GM12878 (cell line): ENCODE data around the gene ARHGEF11.

Experiments
- CHD2 ChIP-seq: IDR thresholded peaks from 2 replicates; pipeline ENCODE4 v1.6.1; 2011; ENCODE audit warnings: low read depth, low read length, improper control_type of control experiment, borderline replicate concordance
- ETV6 ChIP-seq, 2 experiments: fragments of 450-650 bp in 1 of 2; IDR thresholded peaks in 1 of 2; conservative IDR thresholded peaks in 1 of 2; 2 replicates each; pipeline ENCODE4 v1.6.1; 2014; ENCODE audit warnings: antibody characterized with exemption in 1 of 2, borderline replicate concordance in 1 of 2, low read depth in 1 of 2, mild to moderate bottlenecking in 1 of 2, moderate library complexity in 1 of 2
- EZH2 ChIP-seq: IDR thresholded peaks from 2 replicates; pipeline ENCODE4 v1.6.1; 2012; ENCODE audit warnings: low read depth, mild to moderate bottlenecking, control low read depth, inconsistent platforms, low read length, borderline replicate concordance; ENCODE audit not compliant: control insufficient read depth
- MXI1 ChIP-seq: fragments of 150-350 bp; IDR thresholded peaks from 2 replicates; pipeline ENCODE4 v1.6.1; 2011; ENCODE audit warnings: low read depth, mild to moderate bottlenecking, inconsistent platforms, low read length, improper control_type of control experiment
- POLR2A ChIP-seq: IDR thresholded peaks from 2 replicates; pipeline ENCODE4 v1.6.1; 2011; ENCODE audit warnings: low read depth, mild to moderate bottlenecking, low read length
- RCOR1 ChIP-seq: conservative IDR thresholded peaks from 2 replicates; pipeline ENCODE4 v1.6.1; 2012; ENCODE audit warnings: low read depth, low read length, improper control_type of control experiment
- TCF12 ChIP-seq: IDR thresholded peaks from 2 replicates; pipeline ENCODE4 v1.6.1; 2011; ENCODE audit warnings: low read depth, mild to moderate bottlenecking, low read length
- ZNF384 ChIP-seq: IDR thresholded peaks from 2 replicates; pipeline ENCODE4 v1.6.1; 2012; ENCODE audit warnings: low read depth, mild to moderate bottlenecking, low read length, improper control_type of control experiment, borderline replicate concordance
- ZNF592 ChIP-seq: fragments of 450-650 bp; IDR thresholded peaks from 2 replicates; pipeline ENCODE4 v1.6.1; 2017; ENCODE audit warnings: mild to moderate bottlenecking, moderate library complexity
- ZSCAN29 ChIP-seq: fragments of 450-650 bp; IDR thresholded peaks from 2 replicates; pipeline ENCODE4 v1.6.1; 2017; ENCODE audit warnings: mild to moderate bottlenecking, moderate library complexity
- TF ChIP-seq, protein P1 (sequence below), 3 experiments: IDR thresholded peaks in 2 of 3; conservative IDR thresholded peaks in 1 of 3; 2 replicates each; pipeline ENCODE4 v1.5.1; 2011; ENCODE audit warnings: low read depth in 3 of 3, low read length in 3 of 3, mild to moderate bottlenecking in 3 of 3, control low read depth in 2 of 3, moderate library complexity in 2 of 3, inconsistent platforms in 1 of 3, mixed read lengths in 1 of 3; ENCODE audit not compliant: control insufficient read depth in 2 of 3, insufficient read depth in 1 of 3; ENCODE audit errors: extremely low read depth in 1 of 3
- TF ChIP-seq, protein P2 (sequence below): IDR thresholded peaks from 2 replicates; pipeline ENCODE4 v1.6.1; 2011; ENCODE audit warnings: borderline replicate concordance, low read depth, mild to moderate bottlenecking, moderate library complexity, mixed read lengths, low read length; ENCODE audit not compliant: insufficient read depth; ENCODE audit errors: extremely low read length

DNA sequence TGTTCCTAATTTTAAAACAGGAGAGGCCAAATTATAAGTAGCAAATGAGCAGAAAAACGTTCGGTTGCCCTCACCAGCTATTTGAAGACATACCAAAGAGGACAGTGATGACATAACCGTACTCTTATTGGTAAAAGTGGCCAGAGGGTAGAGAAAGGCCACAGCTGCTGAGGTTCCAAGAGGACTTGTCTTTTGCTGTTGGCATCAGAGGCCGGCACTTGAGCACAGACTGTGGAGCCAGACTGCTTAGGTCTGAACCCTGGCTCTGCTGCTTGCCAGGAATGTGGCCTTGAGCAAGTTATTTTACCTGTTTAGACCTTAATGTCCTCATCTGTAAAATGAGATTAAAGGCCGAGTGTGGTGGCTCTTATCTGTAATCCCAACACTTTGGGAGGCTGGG, 39.2 kb upstream of the ARHGEF11 start:
- TF ChIP-seq ZNF384: no peak
- no peak for TF ChIP-seq CHD2
- TF ChIP-seq MXI1: no peak
- TF ChIP-seq ZSCAN29: no peak
- TF ChIP-seq, protein P1, sequence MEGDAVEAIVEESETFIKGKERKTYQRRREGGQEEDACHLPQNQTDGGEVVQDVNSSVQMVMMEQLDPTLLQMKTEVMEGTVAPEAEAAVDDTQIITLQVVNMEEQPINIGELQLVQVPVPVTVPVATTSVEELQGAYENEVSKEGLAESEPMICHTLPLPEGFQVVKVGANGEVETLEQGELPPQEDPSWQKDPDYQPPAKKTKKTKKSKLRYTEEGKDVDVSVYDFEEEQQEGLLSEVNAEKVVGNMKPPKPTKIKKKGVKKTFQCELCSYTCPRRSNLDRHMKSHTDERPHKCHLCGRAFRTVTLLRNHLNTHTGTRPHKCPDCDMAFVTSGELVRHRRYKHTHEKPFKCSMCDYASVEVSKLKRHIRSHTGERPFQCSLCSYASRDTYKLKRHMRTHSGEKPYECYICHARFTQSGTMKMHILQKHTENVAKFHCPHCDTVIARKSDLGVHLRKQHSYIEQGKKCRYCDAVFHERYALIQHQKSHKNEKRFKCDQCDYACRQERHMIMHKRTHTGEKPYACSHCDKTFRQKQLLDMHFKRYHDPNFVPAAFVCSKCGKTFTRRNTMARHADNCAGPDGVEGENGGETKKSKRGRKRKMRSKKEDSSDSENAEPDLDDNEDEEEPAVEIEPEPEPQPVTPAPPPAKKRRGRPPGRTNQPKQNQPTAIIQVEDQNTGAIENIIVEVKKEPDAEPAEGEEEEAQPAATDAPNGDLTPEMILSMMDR (IDR thresholded peaks at IDR 0.05 in 2 of 3, conservative IDR thresholded peaks at IDR 0.05 in 1 of 3; ENCODE audit: control insufficient read depth in 2 of 3, extremely low read depth in 1 of 3, insufficient read depth in 1 of 3, low read depth in 3 of 3, low read length in 3 of 3): no peak
- TF ChIP-seq TCF12: no peak
- TF ChIP-seq POLR2A: no peak
- no peak for TF ChIP-seq RCOR1
- TF ChIP-seq, protein P2, sequence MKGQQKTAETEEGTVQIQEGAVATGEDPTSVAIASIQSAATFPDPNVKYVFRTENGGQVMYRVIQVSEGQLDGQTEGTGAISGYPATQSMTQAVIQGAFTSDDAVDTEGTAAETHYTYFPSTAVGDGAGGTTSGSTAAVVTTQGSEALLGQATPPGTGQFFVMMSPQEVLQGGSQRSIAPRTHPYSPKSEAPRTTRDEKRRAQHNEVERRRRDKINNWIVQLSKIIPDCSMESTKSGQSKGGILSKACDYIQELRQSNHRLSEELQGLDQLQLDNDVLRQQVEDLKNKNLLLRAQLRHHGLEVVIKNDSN: no peak
- no peak for TF ChIP-seq EZH2
- no peak for TF ChIP-seq ETV6 (conservative IDR thresholded peaks at IDR 0.05 in 1 of 2, IDR thresholded peaks at IDR 0.05 in 1 of 2; ENCODE audit: borderline replicate concordance in 1 of 2, low read depth in 1 of 2)
- no peak for TF ChIP-seq ZNF592
